K562 (cell line): ENCODE measurements around the gene OR7G3. TPM values are rescaled to one million over a fixed set of nuclear protein-coding genes. Genes with fewer than 3 reads are reported as not detected.

Experiments used
- ATAC-seq: fragments of 200-7000 bp; cut with Tn5 transposase; 3 replicates; pipeline ENCODE4 v1.9.1; 2020; ENCODE audit warnings: moderate library complexity
- BruUV-seq: library from RNA; stranded (reverse); fragments of 400-500 nt; replicated peaks from 2 replicates; lab custom pipeline; 2021; lab: Mats Ljungman, UMichigan
- CTCF ChIA-PET: fragments of 300-600 bp; formaldehyde crosslinking; extraction: SDS; loops from one replicate; lab custom pipeline; 2021; ENCODE audit warnings: low intra/inter-chr PET ratio; lab: Yijun Ruan, JAX
- POLR2A ChIA-PET: fragments of 300-600, 350-650 bp; sonication (Branson Sonifier 250); formaldehyde crosslinking; extraction: SDS; loops from one replicate; lab custom pipeline; 2021; ENCODE audit warnings: antibody characterized with exemption, inconsistent platforms; lab: Yijun Ruan, JAX
- DNase-seq, 4 experiments: peaks; one replicate each; pipeline versions ENCODE4 v3.0.0 to v3.0.0-alpha.2; 2011 to 2018; ENCODE audit warnings: low spot score in 3 of 4, mixed read lengths in 3 of 4; ENCODE audit errors: extremely low read depth in 1 of 4
- FAIRE-seq: peaks from 2 replicates; lab custom pipeline; 2011; peaks lifted over from hg19 to GRCh38; lab: Jason Lieb, UNC
- H2AFZ ChIP-seq: 2 replicates; pipeline ENCODE4 v1.6.0; 2011; ENCODE audit warnings: low read depth, low read length, control low read depth, inconsistent platforms
- H3K27ac ChIP-seq: fragments of 200-600 bp; 3 replicates; pipeline ENCODE4 v1.8.0; 2011; ENCODE audit warnings: low read depth, mild to moderate bottlenecking, control low read depth, inconsistent platforms, low read length, moderate library complexity, mixed read lengths; ENCODE audit errors: extremely low read depth
- H3K27me3 ChIP-seq, 2 experiments: fragments of 300-600 bp in 1 of 2; 2 replicates in 1 of 2; 3 replicates in 1 of 2; pipeline versions ENCODE4 v1.6.0 to v1.8.0; 2011; ENCODE audit warnings: inconsistent platforms in 2 of 2, low read length in 2 of 2, mild to moderate bottlenecking in 1 of 2, mixed read lengths in 1 of 2, moderate library complexity in 1 of 2; ENCODE audit not compliant: control insufficient read depth in 2 of 2, insufficient read depth in 2 of 2
- H3K36me3 ChIP-seq: fragments of 300-600 bp; 3 replicates; pipeline ENCODE4 v1.8.0; 2011; ENCODE audit warnings: mild to moderate bottlenecking, low read length, inconsistent platforms; ENCODE audit not compliant: control insufficient read depth, insufficient read depth
- H3K4me1 ChIP-seq, 2 experiments: fragments of 200-600 bp in 1 of 2; replicated peaks in 1 of 2; 2 replicates in 1 of 2; 3 replicates in 1 of 2; pipeline versions ENCODE4 v1.5.1 to v1.8.0; 2011; ENCODE audit warnings: inconsistent platforms in 2 of 2, low read length in 2 of 2, mild to moderate bottlenecking in 1 of 2, mixed read lengths in 1 of 2, moderate library complexity in 1 of 2; ENCODE audit not compliant: control insufficient read depth in 2 of 2, insufficient read depth in 2 of 2
- H3K4me2 ChIP-seq: 2 replicates; pipeline ENCODE4 v1.6.1; 2011; ENCODE audit warnings: low read length, control low read depth, inconsistent platforms, mixed read lengths; ENCODE audit not compliant: insufficient read depth
- H3K4me3 ChIP-seq: fragments of 200-600 bp; sonication (generic), shearing (Covaris generic); 2 replicates; pipeline ENCODE4 v1.5.1; 2016; ENCODE audit warnings: control low read depth, inconsistent platforms
- H3K79me2 ChIP-seq: fragments of 200-600 bp; 3 replicates; pipeline ENCODE4 v1.8.0; 2011; ENCODE audit warnings: low read length, inconsistent platforms; ENCODE audit not compliant: control insufficient read depth, insufficient read depth
- H3K9ac ChIP-seq, 2 experiments: 2 replicates each; pipeline versions ENCODE4 v1.6.0 to v1.6.1; 2011; ENCODE audit warnings: low read depth in 2 of 2, low read length in 2 of 2, control low read depth in 1 of 2, inconsistent platforms in 1 of 2, mild to moderate bottlenecking in 1 of 2, mixed read lengths in 1 of 2; ENCODE audit not compliant: insufficient read depth in 1 of 2
- H3K9me1 ChIP-seq: one replicate; pipeline ENCODE4 v1.6.0; 2011; ENCODE audit warnings: inconsistent platforms, mild to moderate bottlenecking, low read length, moderate library complexity; ENCODE audit not compliant: control insufficient read depth, insufficient read depth
- H3K9me3 ChIP-seq: replicated peaks from 2 replicates; pipeline ENCODE4 v1.5.1; 2011; ENCODE audit warnings: low read depth, low read length, inconsistent platforms; ENCODE audit not compliant: control insufficient read depth, insufficient read depth
- H4K20me1 ChIP-seq: replicated peaks from 2 replicates; pipeline ENCODE4 v1.6.1; 2011; ENCODE audit warnings: low read length, inconsistent platforms, mixed read lengths; ENCODE audit not compliant: control insufficient read depth, insufficient read depth
- CC2D1A ChIP-seq: fragments of 450-650 bp; IDR thresholded peaks from 2 replicates; pipeline ENCODE4 v1.6.1; 2017; ENCODE audit warnings: mild to moderate bottlenecking
- CREM ChIP-seq: IDR thresholded peaks from 2 replicates; pipeline ENCODE4 v1.6.1; 2014; ENCODE audit warnings: antibody characterized with exemption, low read depth
- ETV6 ChIP-seq, 3 experiments: fragments of 150-350 bp in 1 of 3; sonication (generic) in 1 of 3; formaldehyde crosslinking in 1 of 3; IDR thresholded peaks; 2 replicates each; pipeline versions ENCODE4 v1.6.1 to v1.8.0; 2014 to 2022; ENCODE audit warnings: borderline replicate concordance in 2 of 3, low read depth in 2 of 3, antibody characterized with exemption in 1 of 3, low read length in 1 of 3, mild to moderate bottlenecking in 1 of 3, missing genetic modification reagents in 1 of 3
- GATAD2B ChIP-seq: fragments of 450-650 bp; IDR thresholded peaks from 2 replicates; pipeline ENCODE4 v1.6.1; 2017; ENCODE audit warnings: mild to moderate bottlenecking, borderline replicate concordance
- HMG20B ChIP-seq: fragments of 250-450 bp; sonication (Bioruptor Pico); IDR thresholded peaks from 2 replicates; pipeline ENCODE4 v1.5.0; 2021; ENCODE audit warnings: mild to moderate bottlenecking
- MTA1 ChIP-seq: fragments of 450-650 bp; IDR thresholded peaks from 2 replicates; pipeline ENCODE4 v1.6.1; 2017; ENCODE audit warnings: borderline replicate concordance
- PREB ChIP-seq: sonication (generic); formaldehyde crosslinking; IDR thresholded peaks from 2 replicates; pipeline ENCODE4 v1.8.1; 2023; ENCODE audit warnings: mild to moderate bottlenecking, missing genetic modification reagents
- RUNX1 ChIP-seq: sonication (generic); IDR thresholded peaks from 2 replicates; pipeline ENCODE4 v1.6.1; 2016; ENCODE audit warnings: antibody characterized with exemption, low read depth
- SMAD4 ChIP-seq: fragments of 250-450 bp; sonication (Bioruptor Pico); conservative IDR thresholded peaks from 2 replicates; pipeline ENCODE4 v1.8.0; 2021; ENCODE audit warnings: inconsistent platforms, mild to moderate bottlenecking, moderate library complexity
- SMARCE1 ChIP-seq: fragments of 450-650 bp; IDR thresholded peaks from 2 replicates; pipeline ENCODE4 v1.7.1; 2016; ENCODE audit warnings: mild to moderate bottlenecking
- ZNF146 ChIP-seq: IDR thresholded peaks from one replicate; pipeline ENCODE4 v1.6.1; 2018; ENCODE audit warnings: missing compliant biosample characterization; ENCODE audit not compliant: unreplicated experiment
- ZNF184 ChIP-seq: sonication (generic); formaldehyde crosslinking; IDR thresholded peaks from 2 replicates; pipeline ENCODE4 v1.5.0; 2020; ENCODE audit warnings: missing genetic modification reagents
- WGBS: fragments of 100-300 bp; shearing (Covaris generic); methylation state at CpG from one replicate; pipeline ENCODE4 v1.1.6; 2016; ENCODE audit warnings: low coverage, mixed read lengths; ENCODE audit not compliant: insufficient coverage; ENCODE audit errors: missing lambda C conversion rate; 5-methylcytosine and 5-hydroxymethylcytosine counted together
- in situ Hi-C: fragments of 300-500 bp; cut with MboI; formaldehyde crosslinking; loops from 4 replicates; pipeline ENCODE4 v1.15.0; 2018; ENCODE audit warnings: inconsistent platforms, mixed read lengths
- intact Hi-C: fragments of 100-400 bp; cut with micrococcal nuclease; formaldehyde crosslinking; loops from 2 replicates; pipeline ENCODE4 v1.14.2; 2022
- polyA plus RNA-seq, 8 experiments: library from polyadenylated mRNA; depleted of rRNA in 4 of 8; stranded (reverse) in 5 of 8; unstranded in 3 of 8; fragments of >200 nt; fragmentation: Nextera tagmentation in 2 of 8; fragmentation: Illumina TruSeq in 1 of 8; extraction: Ambion mirVana in 2 of 8; extraction: Trizol in 1 of 8; gene quantifications; 2 replicates each; pipeline versions ENCODE4 v1.2.1 to v1.2.3, GENCODE V29; 2011 to 2014; ENCODE audit warnings: inconsistent platforms in 1 of 8, missing spikeins in 1 of 8
- total RNA-seq, 7 experiments: library from RNA; depleted of rRNA in 6 of 7; stranded (reverse); fragments of >200 nt in 6 of 7; fragmentation: Illumina TruSeq in 2 of 7; extraction: Trizol in 2 of 7; gene quantifications; 2 replicates each; pipeline versions ENCODE4 v1.2.1 to v1.2.3, GENCODE V29; 2011 to 2021; ENCODE audit warnings: low replicate concordance in 1 of 7
- TF ChIP-seq, protein P1 (sequence below): fragments of 450-650 bp; IDR thresholded peaks from 2 replicates; pipeline ENCODE4 v1.6.1; 2016; ENCODE audit warnings: low read depth, mild to moderate bottlenecking, moderate library complexity
- TF ChIP-seq, protein P2 (sequence below): sonication (generic); formaldehyde crosslinking; IDR thresholded peaks from 2 replicates; pipeline ENCODE4 v1.8.0; 2022; ENCODE audit warnings: missing genetic modification reagents, mild to moderate bottlenecking, borderline replicate concordance

The OR7G3 gene
- total and polyA plus RNA-seq, 9 of the 15 experiments (the other 6 are each of a cell fraction or from before 2014, with no cell fraction given), result not detected

DNA sequence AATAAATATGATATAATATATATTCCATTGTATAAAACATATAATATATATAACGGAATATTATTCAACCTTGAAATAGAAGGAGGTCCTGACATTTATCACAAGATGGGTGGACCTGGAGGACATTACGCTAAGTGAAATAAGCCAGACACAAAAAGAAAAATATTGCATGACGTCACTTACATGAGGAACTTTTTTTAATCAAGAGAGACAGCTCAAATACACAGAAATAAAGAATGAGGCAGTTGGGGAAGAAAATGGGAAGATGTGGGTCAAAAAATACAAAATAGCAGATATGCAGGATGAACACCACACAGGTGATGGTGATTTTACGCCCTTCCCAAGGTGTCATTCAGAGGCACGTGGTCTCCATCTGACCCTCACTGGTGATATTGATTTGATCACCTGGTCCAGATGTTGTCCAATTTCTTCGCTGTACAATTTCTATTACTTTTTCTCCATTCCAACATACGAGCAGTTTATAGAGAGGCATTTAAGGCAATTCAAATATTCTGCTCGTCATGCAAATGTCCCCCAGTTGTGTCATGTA, 12.9 kb upstream of the OR7G3 start:
- Histone ChIP-seq H3K4me1 (peaks cover 0 to 9% of the 10 kb centered on the region in 2 experiments; a peak in 2 of 5 replicates), H3K79me2 (peaks cover 46% of the 10 kb centered on the region), H3K27me3 (no peaks in the 10 kb centered on the region), H3K9ac (peak overlapping the region; percentile 96 to 98; a peak in 3 of 4 replicates), H3K9me3 (peaks cover under 1% of the 10 kb centered on the region), H3K4me3 (peak overlapping the region; percentile 61), H4K20me1 (no peaks in the 10 kb centered on the region), H3K36me3 (peaks cover 21% of the 10 kb centered on the region), H3K4me2 (peak overlapping the region; percentile 93), H3K9me1 (no peaks in the 10 kb centered on the region), H3K27ac (peak overlapping the region; percentile 92), H2AFZ (peak overlapping the region; percentile 100)
- CTCF ChIA-PET, result no interaction called here
- 24% methylated on average over 8 of the region's 8 CpGs for WGBS
- in situ Hi-C loops (loop anchor here (10.0 kb wide), 2 partner anchors 485 to 655 kb away; partner anchors contain the start of gene ZNF561), intact Hi-C loops (loop anchor here (5.0 kb wide), 2 partner anchors 168 to 443 kb away; partner anchors contain the start of genes ZNF121 and ZNF699)
- DNase-seq (no peak), ATAC-seq (peak; percentile 8; the same call in 2 of the 3 replicates), FAIRE-seq (no peak)
- TSS peak; percentile 99 for BruUV-seq
- POLR2A ChIA-PET, result no interaction called here
- no peak for TF ChIP-seq RUNX1
- no peak for TF ChIP-seq ETV6 (IDR thresholded peaks at IDR 0.05; ENCODE audit: borderline replicate concordance in 1 of 2, low read depth in 2 of 2, low read length in 1 of 2)
- TF ChIP-seq ETV6 (CRISPR knock-in tag; IDR thresholded peaks at IDR 0.05; ENCODE audit: borderline replicate concordance), result no peak
- no peak for TF ChIP-seq GATAD2B
- TF ChIP-seq CC2D1A, result no peak
- no peak for TF ChIP-seq ZNF184
- TF ChIP-seq, protein P1, sequence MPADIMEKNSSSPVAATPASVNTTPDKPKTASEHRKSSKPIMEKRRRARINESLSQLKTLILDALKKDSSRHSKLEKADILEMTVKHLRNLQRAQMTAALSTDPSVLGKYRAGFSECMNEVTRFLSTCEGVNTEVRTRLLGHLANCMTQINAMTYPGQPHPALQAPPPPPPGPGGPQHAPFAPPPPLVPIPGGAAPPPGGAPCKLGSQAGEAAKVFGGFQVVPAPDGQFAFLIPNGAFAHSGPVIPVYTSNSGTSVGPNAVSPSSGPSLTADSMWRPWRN, result no peak
- no peak for TF ChIP-seq SMARCE1
- no peak for TF ChIP-seq HMG20B (CRISPR knock-in tag)
- TF ChIP-seq PREB (CRISPR knock-in tag), result no peak
- TF ChIP-seq MTA1, result no peak
- TF ChIP-seq, protein P2, sequence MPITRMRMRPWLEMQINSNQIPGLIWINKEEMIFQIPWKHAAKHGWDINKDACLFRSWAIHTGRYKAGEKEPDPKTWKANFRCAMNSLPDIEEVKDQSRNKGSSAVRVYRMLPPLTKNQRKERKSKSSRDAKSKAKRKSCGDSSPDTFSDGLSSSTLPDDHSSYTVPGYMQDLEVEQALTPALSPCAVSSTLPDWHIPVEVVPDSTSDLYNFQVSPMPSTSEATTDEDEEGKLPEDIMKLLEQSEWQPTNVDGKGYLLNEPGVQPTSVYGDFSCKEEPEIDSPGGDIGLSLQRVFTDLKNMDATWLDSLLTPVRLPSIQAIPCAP, result no peak
- TF ChIP-seq CREM, result no peak
- TF ChIP-seq ZNF146, result no peak
- no peak for TF ChIP-seq SMAD4 (CRISPR knock-in tag)
